ENCODE data around the gene FKBP8. TPM values are rescaled to one million over a fixed set of nuclear protein-coding genes. Genes with fewer than 3 reads are reported as not detected.
"Not testable (repeated sequence)": the region's sequence is repeated elsewhere in the genome, so short reads cannot be mapped to it uniquely, and the experiment has no call there.

FKBP8 gene
- total RNA-seq, 1 donor from 2014 or later = 297 TPM

- DNase-seq (ENCODE audit: extremely low read depth, low read depth, low spot score) = not testable (repeated sequence)
Observed at GRCh38 chr19:18522862-18523440, 20.4 kb downstream of the FKBP8 start.

- DNase-seq (ENCODE audit: extremely low read depth, low read depth, low spot score) = peak; percentile 96
Observed at GRCh38 chr19:18522124-18522861, 21.1 kb downstream of the FKBP8 start.

GRCh38 chr19:18521692-18522123 is 21.7 kb downstream of the FKBP8 start, which contains the start of gene ELL:
Gene ELL (minus strand): TSS chr19:18522070. CDS start chr19:18522055, 15 bp downstream.
- no peak for DNase-seq (ENCODE audit: extremely low read depth, low read depth, low spot score)

GRCh38 chr19:18520848-18521691 is 22.3 kb downstream of the FKBP8 start:
- no peak for DNase-seq (ENCODE audit: extremely low read depth, low read depth, low spot score)

- DNase-seq (ENCODE audit: extremely low read depth, low read depth, low spot score) = no peak
Observed at GRCh38 chr19:18519962-18520847, 23.2 kb downstream of the FKBP8 start.

- no peak for DNase-seq (ENCODE audit: extremely low read depth, low read depth, low spot score)
Observed at GRCh38 chr19:18518639-18519038, 24.7 kb downstream of the FKBP8 start.

GRCh38 chr19:18517606-18518005 is 25.8 kb downstream of the FKBP8 start:
- DNase-seq (ENCODE audit: extremely low read depth, low read depth, low spot score) = no peak

GRCh38 chr19:18515959-18516358 is 27.4 kb downstream of the FKBP8 start:
- DNase-seq (ENCODE audit: extremely low read depth, low read depth, low spot score) = no peak

GRCh38 chr19:18514800-18515682 is 28.3 kb downstream of the FKBP8 start:
- no peak for DNase-seq (ENCODE audit: extremely low read depth, low read depth, low spot score)

- DNase-seq (ENCODE audit: extremely low read depth, low read depth, low spot score) = no peak
Observed at GRCh38 chr19:18513868-18514267, 29.5 kb downstream of the FKBP8 start.

GRCh38 chr19:18510216-18510615 is 33.2 kb downstream of the FKBP8 start:
- no peak for DNase-seq (ENCODE audit: extremely low read depth, low read depth, low spot score)

- no peak for DNase-seq (ENCODE audit: extremely low read depth, low read depth, low spot score)
Observed at GRCh38 chr19:18508585-18508984, 34.8 kb downstream of the FKBP8 start.

- no peak for DNase-seq (ENCODE audit: extremely low read depth, low read depth, low spot score)
Observed at GRCh38 chr19:18507727-18508440, 35.5 kb downstream of the FKBP8 start.

- DNase-seq (ENCODE audit: extremely low read depth, low read depth, low spot score) = no peak
Observed at GRCh38 chr19:18507021-18507726, 36.2 kb downstream of the FKBP8 start.

GRCh38 chr19:18506101-18506930 is 37.1 kb downstream of the FKBP8 start:
- DNase-seq (ENCODE audit: extremely low read depth, low read depth, low spot score) = no peak

- DNase-seq (ENCODE audit: extremely low read depth, low read depth, low spot score) = no peak
Observed at GRCh38 chr19:18504886-18505610, 38.3 kb downstream of the FKBP8 start.
